SK-N-SH (cell line): Measurements from ENCODE around the gene INSC. TPM values are rescaled to one million over a fixed set of nuclear protein-coding genes. Genes with fewer than 3 reads are reported as not detected.

Experiments
- CTCF ChIA-PET: fragments of 300-600, 350-600 bp; formaldehyde crosslinking; extraction: SDS; loops from one replicate; lab custom pipeline; 2021; lab: Yijun Ruan, JAX
- POLR2A ChIA-PET: fragments of 350-600 bp; sonication (Branson Sonifier 250); formaldehyde crosslinking; extraction: SDS; loops from one replicate; lab custom pipeline; 2020; ENCODE audit warnings: antibody characterized with exemption, inconsistent platforms; lab: Yijun Ruan, JAX
- DNase-seq: peaks from one replicate; pipeline ENCODE4 v3.0.0; 2012
- H2AFZ ChIP-seq: fragments of 200-600 bp; sonication (generic); 2 replicates; pipeline ENCODE4 v1.8.1; 2016; ENCODE audit warnings: antibody characterized with exemption, mild to moderate bottlenecking, low read depth
- H3F3A ChIP-seq: fragments of 200-600 bp; sonication (generic); replicated peaks from 2 replicates; pipeline ENCODE3; 2016; ENCODE audit warnings: antibody characterized with exemption, mild to moderate bottlenecking; ENCODE audit not compliant: insufficient read depth
- H3K27ac ChIP-seq, 2 experiments: fragments of 200-500 bp in 1 of 2; fragments of 200-600 bp in 1 of 2; sonication (Bioruptor generic) in 1 of 2; sonication (generic), shearing (Covaris generic) in 1 of 2; 2 replicates each; pipeline versions ENCODE4 v1.5.1 to v1.6.1; 2014 to 2016; ENCODE audit warnings: low read depth in 2 of 2, inconsistent platforms in 1 of 2, low read length in 1 of 2, mild to moderate bottlenecking in 1 of 2, mixed read lengths in 1 of 2
- H3K27me3 ChIP-seq: fragments of 200-600 bp; sonication (generic), shearing (Covaris generic); 2 replicates; pipeline ENCODE4 v1.6.1; 2016; ENCODE audit warnings: mixed run types; ENCODE audit not compliant: insufficient read depth
- H3K36me3 ChIP-seq, 2 experiments: fragments of 200-500 bp in 1 of 2; fragments of 200-600 bp in 1 of 2; sonication (Bioruptor generic) in 1 of 2; sonication (generic) in 1 of 2; replicated peaks in 1 of 2; 2 replicates each; pipeline versions ENCODE3 to v1.5.1; 2014 to 2016; ENCODE audit warnings: low read length in 1 of 2, mild to moderate bottlenecking in 1 of 2; ENCODE audit not compliant: insufficient read depth in 2 of 2, control insufficient read depth in 1 of 2
- H3K4me1 ChIP-seq, 2 experiments: fragments of 200-500 bp in 1 of 2; fragments of 200-600 bp in 1 of 2; sonication (Bioruptor generic) in 1 of 2; sonication (generic), shearing (Covaris generic) in 1 of 2; 2 replicates each; pipeline versions ENCODE4 v1.5.1 to v1.6.1; 2014 to 2016; ENCODE audit warnings: low read depth in 1 of 2, low read length in 1 of 2, mixed run types in 1 of 2; ENCODE audit not compliant: insufficient read depth in 2 of 2, control insufficient read depth in 1 of 2
- H3K4me2 ChIP-seq: fragments of 200-600 bp; sonication (generic), shearing (Covaris generic); 2 replicates; pipeline ENCODE4 v1.6.1; 2017; ENCODE audit warnings: mixed run types
- H3K4me3 ChIP-seq, 2 experiments: fragments of 200-500 bp in 1 of 2; fragments of 200-600 bp in 1 of 2; sonication (Bioruptor generic) in 1 of 2; sonication (generic), shearing (Covaris generic) in 1 of 2; 2 replicates each; pipeline versions ENCODE4 v1.5.1 to v1.8.1; 2014 to 2016; ENCODE audit warnings: low read depth in 2 of 2, inconsistent platforms in 1 of 2, low read length in 1 of 2, mild to moderate bottlenecking in 1 of 2, mixed read lengths in 1 of 2, moderate library complexity in 1 of 2
- H3K79me2 ChIP-seq: fragments of 200-600 bp; sonication (generic); 2 replicates; pipeline ENCODE4 v1.8.1; 2017; ENCODE audit warnings: mild to moderate bottlenecking; ENCODE audit not compliant: insufficient read depth
- H3K9ac ChIP-seq: fragments of 200-600 bp; sonication (generic); 2 replicates; pipeline ENCODE4 v1.6.1; 2017; ENCODE audit warnings: mixed run types
- H3K9me2 ChIP-seq: fragments of 200-600 bp; sonication (generic); 2 replicates; pipeline ENCODE4 v1.6.1; 2017; ENCODE audit warnings: mixed run types
- H3K9me3 ChIP-seq: fragments of 200-600 bp; sonication (generic); 2 replicates; pipeline ENCODE4 v1.6.1; 2017; ENCODE audit warnings: mixed run types, mild to moderate bottlenecking, moderate library complexity
- H4K20me1 ChIP-seq: fragments of 200-600 bp; sonication (generic); 2 replicates; pipeline ENCODE4 v1.6.1; 2017; ENCODE audit warnings: mild to moderate bottlenecking, mixed run types; ENCODE audit not compliant: insufficient read depth
- CTCF ChIP-seq: fragments of 200-600 bp; sonication (generic); IDR thresholded peaks from 2 replicates; pipeline ENCODE4 v1.6.1; 2017; ENCODE audit warnings: antibody characterized with exemption, mild to moderate bottlenecking, moderate library complexity
- EP300 ChIP-seq, 2 experiments: IDR thresholded peaks; 2 replicates each; pipeline versions ENCODE4 v1.4.0 to v1.6.1; 2012; ENCODE audit warnings: borderline replicate concordance in 1 of 2, low read depth in 1 of 2, low read length in 1 of 2
- FOXM1 ChIP-seq: IDR thresholded peaks from 2 replicates; pipeline ENCODE4 v1.4.0; 2012; ENCODE audit warnings: low read depth, mild to moderate bottlenecking
- MAX ChIP-seq: IDR thresholded peaks from 2 replicates; pipeline ENCODE4 v1.4.0; 2012; ENCODE audit warnings: low read depth
- MEF2A ChIP-seq: IDR thresholded peaks from 2 replicates; pipeline ENCODE4 v1.4.0; 2012; ENCODE audit warnings: low read depth, borderline replicate concordance
- NFIC ChIP-seq: IDR thresholded peaks from 2 replicates; pipeline ENCODE4 v1.4.0; 2012; ENCODE audit warnings: borderline replicate concordance
- NRF1 ChIP-seq: IDR thresholded peaks from 2 replicates; pipeline ENCODE4 v1.6.1; 2012; ENCODE audit warnings: low read depth, mild to moderate bottlenecking, low read length
- POLR2AphosphoS5 ChIP-seq: IDR thresholded peaks from 2 replicates; pipeline ENCODE4 v1.6.1; 2012; ENCODE audit warnings: low read depth, low read length
- RCOR1 ChIP-seq: fragments of 150-350 bp; IDR thresholded peaks from 2 replicates; pipeline ENCODE4 v1.6.1; 2017; ENCODE audit warnings: antibody characterized with exemption, low read length
- REST ChIP-seq: IDR thresholded peaks from 2 replicates; pipeline ENCODE4 v1.6.1; 2012; ENCODE audit warnings: mild to moderate bottlenecking, low read depth, low read length, moderate library complexity
- SIN3A ChIP-seq: IDR thresholded peaks from 2 replicates; pipeline ENCODE4 v1.6.1; 2012; ENCODE audit warnings: low read depth, mild to moderate bottlenecking, low read length, moderate library complexity, borderline replicate concordance
- TCF12 ChIP-seq: IDR thresholded peaks from 2 replicates; pipeline ENCODE4 v1.4.0; 2012
- TEAD4 ChIP-seq: IDR thresholded peaks from 2 replicates; pipeline ENCODE4 v1.4.0; 2012; ENCODE audit warnings: mild to moderate bottlenecking, borderline replicate concordance; ENCODE audit not compliant: insufficient read depth
- ZBTB33 ChIP-seq: IDR thresholded peaks from 2 replicates; pipeline ENCODE4 v1.4.0; 2012; ENCODE audit warnings: low read depth, borderline replicate concordance
- WGBS: methylation state at CpG from one replicate; pipeline ENCODE4 v1.1.6; 2017; ENCODE audit warnings: low lambda C conversion rate; 5-methylcytosine and 5-hydroxymethylcytosine counted together
- polyA plus RNA-seq, 3 experiments: library from polyadenylated mRNA; depleted of rRNA; stranded (reverse); fragments of >200 nt; gene quantifications; 2 replicates each; pipeline ENCODE4 v1.2.3, GENCODE V29; 2012

Gene INSC
- polyA plus RNA-seq, 1 of the 3 experiments (the other 2 are of a cell fraction): not detected

GRCh38 chr11:15196704-15197103 is 82.0 kb downstream of the INSC start:
- no peaks in the 10 kb centered on the region for H3F3A ChIP-seq
- no peak overlapping the region for H2AFZ ChIP-seq
- 31% methylated on average over 1 of the region's 1 CpG for WGBS
- TF ChIP-seq MEF2A (no peak), FOXM1 (no peak), NRF1 (no peak), REST (no peak), NFIC (no peak)
- H3K27me3 ChIP-seq: no peaks in the 10 kb centered on the region
- no peak overlapping the region for H3K4me2 ChIP-seq
- no peak for DNase-seq
- H3K79me2 ChIP-seq: no peaks in the 10 kb centered on the region
- no peaks in the 10 kb centered on the region for H4K20me1 ChIP-seq
- no peak overlapping the region for H3K4me3 ChIP-seq
- ChIA-PET POLR2A (no interaction called here), CTCF (interaction anchor here (1.3 to 2.6 kb wide), 3 partner anchors 11 to 227 kb away, joined by 3 to 13 read pairs (median 4); no protein-coding TSS in a partner anchor)
- H3K36me3 ChIP-seq: no peaks in the 10 kb centered on the region
- H3K4me1 ChIP-seq: no peaks in the 10 kb centered on the region; a peak in 1 of 4 replicates
- H3K9me2 ChIP-seq: no peaks in the 10 kb centered on the region
- no peak overlapping the region for H3K9ac ChIP-seq
- H3K27ac ChIP-seq: no peak overlapping the region
- H3K9me3 ChIP-seq: no peaks in the 10 kb centered on the region

- Histone ChIP-seq H3K79me2 (no peaks in the 10 kb centered on the region), H3K4me1 (peaks cover 0 to 3% of the 10 kb centered on the region in 2 experiments; a peak in 1 of 4 replicates), H2AFZ (no peak overlapping the region), H3K9ac (no peak overlapping the region), H3K27me3 (no peaks in the 10 kb centered on the region), H4K20me1 (no peaks in the 10 kb centered on the region), H3K4me3 (no peak overlapping the region), H3K4me2 (no peak overlapping the region), H3K36me3 (no peaks in the 10 kb centered on the region), H3K27ac (no peak overlapping the region), H3K9me3 (no peaks in the 10 kb centered on the region), H3K9me2 (no peaks in the 10 kb centered on the region)
- POLR2A ChIA-PET: no interaction called here
- DNase-seq: no peak
- no peak for TF ChIP-seq POLR2AphosphoS5
- TF ChIP-seq EP300 (IDR thresholded peaks at IDR 0.05; ENCODE audit: borderline replicate concordance in 1 of 2, low read depth in 1 of 2, low read length in 1 of 2): no peak
- TF ChIP-seq SIN3A: no peak
- TF ChIP-seq CTCF: no peak
- TF ChIP-seq TEAD4: no peak
- TF ChIP-seq ZBTB33: no peak
- TF ChIP-seq MAX: no peak
- no peak for TF ChIP-seq RCOR1
- TF ChIP-seq TCF12: no peak
- no peak for TF ChIP-seq NRF1
- TF ChIP-seq, all 33 proteins: peak for 0
- CTCF ChIA-PET: interaction anchor here (1.3 to 16.7 kb wide), 4 partner anchors 10 to 228 kb away, joined by 3 to 282 read pairs (median 8); no protein-coding TSS in a partner anchor
- no peaks in the 10 kb centered on the region for H3F3A ChIP-seq
- 23% methylated on average over 2 of the region's 2 CpGs for WGBS
Measured at GRCh38 chr11:15197696-15198095, 83.0 kb downstream of the INSC start.
